Transverse colon (tissue), 4 donors: ENCODE data around the gene PSG4.
"Not testable (repeated sequence)": the region's sequence is repeated elsewhere in the genome, so short reads cannot be mapped to it uniquely, and the experiment has no call there.

Experiments
- CTCF ChIP-seq, 5 experiments: fragments of 200-600 bp in 3 of 5; fragments of 450-650 bp in 2 of 5; sonication (generic) in 3 of 5; IDR thresholded peaks; 1 replicate in 2 of 5; 2 replicates in 3 of 5; pipeline ENCODE4 v1.5.1; 2016 to 2017; ENCODE audit warnings: antibody characterized with exemption in 5 of 5, inconsistent platforms in 3 of 5, mild to moderate bottlenecking in 2 of 5, moderate library complexity in 1 of 5
- EP300 ChIP-seq: sonication (generic); formaldehyde crosslinking; IDR thresholded peaks from one replicate; pipeline ENCODE4 v1.6.1; 2017; ENCODE audit warnings: antibody characterized with exemption, low read depth
- POLR2AphosphoS5 ChIP-seq, 3 donors: sonication (generic); formaldehyde crosslinking; IDR thresholded peaks; one replicate each; pipeline ENCODE4 v1.6.1; 2016; ENCODE audit warnings: antibody characterized with exemption in 3 of 3

- not testable (repeated sequence) for TF ChIP-seq CTCF (IDR thresholded peaks at IDR 0.05); POLR2AphosphoS5 (IDR thresholded peaks at IDR 0.05); EP300
Observed at GRCh38 chr19:43197666-43198397, 7.6 kb downstream of the PSG4 start.
